Lung (tissue), 12 donors: Measurements from ENCODE around the gene ART1. TPM values are rescaled to one million over a fixed set of nuclear protein-coding genes. Genes with fewer than 3 reads are reported as not detected.
"Not testable (repeated sequence)": the region's sequence is repeated elsewhere in the genome, so short reads cannot be mapped to it uniquely, and the experiment has no call there.

Source experiments
- ATAC-seq: fragments of 200-7000 bp; cut with Tn5 transposase; one replicate; pipeline ENCODE4 v1.9.1; 2020; ENCODE audit warnings: moderate number of reproducible peaks; ENCODE audit not compliant: insufficient read depth, low FRiP score
- DNase-seq, 3 donors: peaks; one replicate each; pipeline ENCODE4 v3.0.0-alpha.2; 2013 to 2017
- H3K27ac ChIP-seq, 2 donors: one replicate each; pipeline ENCODE4 v1.5.1; 2013; ENCODE audit warnings: mild to moderate bottlenecking in 2 of 2, moderate library complexity in 2 of 2, control low read depth in 1 of 2, inconsistent platforms in 1 of 2, low read depth in 1 of 2, low read length in 1 of 2
- H3K27me3 ChIP-seq, 3 donors: one replicate each; pipeline ENCODE4 v1.5.1; 2013; ENCODE audit warnings: low read length in 2 of 3; ENCODE audit not compliant: control insufficient read depth in 3 of 3, insufficient read depth in 3 of 3
- H3K36me3 ChIP-seq, 4 donors: one replicate each; pipeline ENCODE4 v1.5.1; 2013; ENCODE audit warnings: low read length in 4 of 4, mild to moderate bottlenecking in 1 of 4, moderate library complexity in 1 of 4; ENCODE audit not compliant: control insufficient read depth in 4 of 4, insufficient read depth in 4 of 4
- H3K4me1 ChIP-seq, 5 donors: one replicate each; pipeline ENCODE4 v1.5.1; 2013; ENCODE audit warnings: low read length in 5 of 5, mild to moderate bottlenecking in 2 of 5, moderate library complexity in 1 of 5; ENCODE audit not compliant: control insufficient read depth in 5 of 5, insufficient read depth in 5 of 5
- H3K4me3 ChIP-seq: one replicate; pipeline ENCODE4 v1.5.1; 2013; ENCODE audit warnings: mild to moderate bottlenecking, control low read depth, moderate library complexity
- H3K9ac ChIP-seq, 2 donors: one replicate each; pipeline ENCODE4 v1.5.1; 2013; ENCODE audit warnings: low read length in 2 of 2, control low read depth in 1 of 2; ENCODE audit not compliant: insufficient read depth in 1 of 2
- H3K9me3 ChIP-seq, 4 donors: one replicate each; pipeline ENCODE4 v1.5.1; 2013; ENCODE audit warnings: low read length in 3 of 4, mild to moderate bottlenecking in 1 of 4, moderate library complexity in 1 of 4; ENCODE audit not compliant: control insufficient read depth in 4 of 4, insufficient read depth in 3 of 4
- WGBS, 2 donors: extraction: QIAGEN DNeasy Blood & Tissue Kit; methylation state at CpG; one replicate each; pipeline ENCODE4 v1.1.7; 2013; 5-methylcytosine and 5-hydroxymethylcytosine counted together
- polyA plus RNA-seq, 2 donors: library from polyadenylated mRNA; stranded (reverse); fragments of 200-250 nt; gene quantifications; one replicate each; pipeline ENCODE4 v1.2.1, GENCODE V29; 2013
- total RNA-seq, 2 donors: library from RNA; depleted of rRNA in 1 of 2; stranded (reverse); fragments of >200 nt in 1 of 2; gene quantifications; one replicate each; pipeline ENCODE4 v1.2.1, GENCODE V29; 2014 to 2021
- TF ChIP-seq, protein P1 (sequence below): IDR thresholded peaks from 2 replicates; pipeline ENCODE4 v1.5.1; 2012; ENCODE audit warnings: mild to moderate bottlenecking; ENCODE audit errors: control extremely low read depth, extremely low read depth
- donor health status: control.
- donor health status: control.
- donor health status: Bipolar disorder and iron deficiency.
- donor health status: healthy.
- donor health status: DM: yes; HTN: yes; CAD: no.

ART1 gene
- total and polyA plus RNA-seq, 4 donors = 0.14 to 0.80 (median 0.68) TPM; not detected in 1

DNA sequence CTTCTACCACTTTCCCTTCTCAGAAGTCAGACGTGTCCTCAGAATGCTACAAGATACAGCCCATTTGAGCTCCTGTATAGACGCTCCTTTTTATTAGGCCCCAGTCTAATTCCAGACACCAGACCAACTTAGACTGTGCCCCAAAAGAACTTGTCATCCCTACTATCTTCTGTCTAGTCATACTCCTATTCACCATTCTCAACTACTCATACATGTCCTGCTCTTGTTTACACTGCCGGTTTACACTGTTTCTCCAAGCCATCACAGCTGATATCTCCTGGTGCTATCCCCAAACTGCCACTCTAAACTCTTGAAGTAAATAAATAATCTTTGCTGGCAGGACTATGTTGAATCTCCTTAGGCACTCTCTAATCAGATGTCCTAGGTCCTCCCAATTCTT is 7.6 kb downstream of the ART1 start:
- not testable (repeated sequence) for H3K27ac ChIP-seq, DNase-seq, ATAC-seq, H3K9me3 ChIP-seq, H3K9ac ChIP-seq, H3K36me3 ChIP-seq, H3K4me1 ChIP-seq, H3K4me3 ChIP-seq, H3K27me3 ChIP-seq
- 96% methylated on average over 2 of the region's 3 CpGs for WGBS, 2 donors

DNA sequence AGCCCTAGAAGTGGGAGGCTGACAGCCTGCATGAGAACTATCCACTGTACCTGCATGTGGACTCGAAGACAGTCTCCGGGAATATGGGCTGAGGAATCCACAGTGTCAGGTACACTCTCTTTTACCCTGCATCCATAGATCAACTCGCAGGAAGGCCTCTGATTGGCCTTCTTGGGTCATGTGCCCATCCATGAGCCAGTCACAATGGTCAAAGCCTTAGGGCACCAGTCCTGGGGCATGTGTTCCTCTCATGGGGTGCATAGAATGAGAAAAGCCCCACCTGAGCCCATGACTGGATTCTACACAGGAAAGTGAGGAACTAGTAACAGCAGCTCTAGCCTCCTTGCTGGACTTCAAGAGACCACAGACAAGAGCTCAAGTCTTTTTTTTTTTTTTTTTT is 10.6 kb downstream of the ART1 start:
- Histone ChIP-seq H3K9ac (no peak overlapping the region), H3K27me3 (no peaks in the 10 kb centered on the region), H3K9me3 (no peaks in the 10 kb centered on the region), H3K27ac (no peak overlapping the region), H3K36me3 (no peaks in the 10 kb centered on the region), H3K4me1 (no peaks in the 10 kb centered on the region), H3K4me3 (no peak overlapping the region)
- DNase-seq (no peak), ATAC-seq (no peak)
- WGBS, 2 donors = 92 to 99% methylated on average over 3 of the region's 3 CpGs
- TF ChIP-seq, protein P1, sequence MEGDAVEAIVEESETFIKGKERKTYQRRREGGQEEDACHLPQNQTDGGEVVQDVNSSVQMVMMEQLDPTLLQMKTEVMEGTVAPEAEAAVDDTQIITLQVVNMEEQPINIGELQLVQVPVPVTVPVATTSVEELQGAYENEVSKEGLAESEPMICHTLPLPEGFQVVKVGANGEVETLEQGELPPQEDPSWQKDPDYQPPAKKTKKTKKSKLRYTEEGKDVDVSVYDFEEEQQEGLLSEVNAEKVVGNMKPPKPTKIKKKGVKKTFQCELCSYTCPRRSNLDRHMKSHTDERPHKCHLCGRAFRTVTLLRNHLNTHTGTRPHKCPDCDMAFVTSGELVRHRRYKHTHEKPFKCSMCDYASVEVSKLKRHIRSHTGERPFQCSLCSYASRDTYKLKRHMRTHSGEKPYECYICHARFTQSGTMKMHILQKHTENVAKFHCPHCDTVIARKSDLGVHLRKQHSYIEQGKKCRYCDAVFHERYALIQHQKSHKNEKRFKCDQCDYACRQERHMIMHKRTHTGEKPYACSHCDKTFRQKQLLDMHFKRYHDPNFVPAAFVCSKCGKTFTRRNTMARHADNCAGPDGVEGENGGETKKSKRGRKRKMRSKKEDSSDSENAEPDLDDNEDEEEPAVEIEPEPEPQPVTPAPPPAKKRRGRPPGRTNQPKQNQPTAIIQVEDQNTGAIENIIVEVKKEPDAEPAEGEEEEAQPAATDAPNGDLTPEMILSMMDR = no peak

DNA sequence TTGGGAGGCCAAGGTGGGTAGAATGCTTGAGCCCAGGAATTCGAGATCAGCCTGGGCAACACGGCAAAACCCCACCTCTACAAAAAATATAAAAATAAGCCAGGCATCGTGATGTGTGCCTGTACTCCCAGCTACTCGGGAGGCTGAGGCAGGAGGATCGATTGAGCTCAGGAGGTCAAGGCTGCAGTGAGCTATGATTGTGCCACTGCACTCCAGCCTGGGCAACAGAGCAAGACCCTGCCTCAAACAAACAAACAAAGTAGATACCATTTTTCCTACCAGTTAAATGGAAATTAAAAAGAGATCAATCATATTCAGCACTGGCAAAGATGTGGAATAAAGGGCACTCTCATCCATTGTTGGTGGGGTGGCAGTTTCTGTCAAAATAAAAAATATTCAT is 12.4 kb downstream of the ART1 start:
- ATAC-seq, H3K27ac ChIP-seq, H3K4me3 ChIP-seq, H3K9me3 ChIP-seq, DNase-seq, H3K9ac ChIP-seq, H3K27me3 ChIP-seq, H3K4me1 ChIP-seq, H3K36me3 ChIP-seq: not testable (repeated sequence)
- 84 to 89% methylated on average over 5 of the region's 5 CpGs for WGBS, 2 donors

DNA sequence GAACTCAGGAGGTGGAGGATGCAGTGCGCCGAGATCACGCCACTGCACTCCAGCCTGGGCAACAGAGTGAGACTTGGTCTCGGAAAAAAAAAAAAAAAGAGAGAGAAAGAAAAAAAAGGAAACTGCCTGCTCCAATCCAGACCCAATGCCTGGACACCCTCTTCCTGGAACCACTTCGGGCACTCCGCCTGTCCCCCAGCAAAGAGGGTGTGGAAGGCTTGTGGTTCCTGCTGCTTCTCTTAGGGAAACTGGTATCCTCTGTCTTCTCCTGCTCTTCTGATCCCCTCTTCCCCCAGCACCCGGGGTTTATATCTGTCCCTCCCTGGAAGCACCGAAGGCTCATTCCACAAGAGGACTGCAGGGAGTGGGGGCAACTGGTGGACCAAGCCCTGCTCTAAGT is 13.3 kb downstream of the ART1 start:
- H3K4me1 ChIP-seq = no peaks in the 10 kb centered on the region
- 90 to 97% methylated on average over 8 of the region's 8 CpGs for WGBS, 2 donors
- H3K9ac ChIP-seq = no peak overlapping the region
- no peaks in the 10 kb centered on the region for H3K36me3 ChIP-seq
- no peak overlapping the region for H3K4me3 ChIP-seq
- H3K27me3 ChIP-seq = no peaks in the 10 kb centered on the region
- ATAC-seq (no peak), DNase-seq (no peak)
- H3K27ac ChIP-seq = no peak overlapping the region
- H3K9me3 ChIP-seq = no peaks in the 10 kb centered on the region
- TF ChIP-seq, protein P1 = no peak
